NCI-H526 treated with DMSO at 0.1 percent for 48 hours (cell line): Measurements from ENCODE around the gene ITPK1.

Source experiments
- DNase-seq: peaks from one replicate; lab custom pipeline; 2025; lab: John Stamatoyannopoulos, UW

ITPK1 gene

GRCh38 chr14:93027810-93028723 lies 87.7 kb downstream of the ITPK1 start:
- DNase-seq: no peak

- no peak for DNase-seq
Observed at GRCh38 chr14:93026339-93026738, 89.4 kb downstream of the ITPK1 start.

GRCh38 chr14:93025055-93025454 lies 90.7 kb downstream of the ITPK1 start:
- no peak for DNase-seq

GRCh38 chr14:93024493-93024892 lies 91.2 kb downstream of the ITPK1 start:
- no peak for DNase-seq

GRCh38 chr14:93023802-93024434 lies 91.8 kb downstream of the ITPK1 start:
- DNase-seq: no peak

- no peak for DNase-seq
Observed at GRCh38 chr14:93023039-93023438, 92.7 kb downstream of the ITPK1 start.

GRCh38 chr14:93019970-93020369 lies 95.8 kb downstream of the ITPK1 start:
- no peak for DNase-seq

- no peak for DNase-seq
Observed at GRCh38 chr14:93019367-93019843, 96.3 kb downstream of the ITPK1 start.

- no peak for DNase-seq
Observed at GRCh38 chr14:93018366-93018765, 97.4 kb downstream of the ITPK1 start.

- DNase-seq: no peak
Observed at GRCh38 chr14:93017898-93018297, 97.8 kb downstream of the ITPK1 start.

- no peak for DNase-seq
Observed at GRCh38 chr14:93017301-93017797, 98.4 kb downstream of the ITPK1 start.

- no peak for DNase-seq
Observed at GRCh38 chr14:93016275-93016845, 99.4 kb downstream of the ITPK1 start.

- DNase-seq: no peak
Observed at GRCh38 chr14:93015505-93015904, 100.2 kb downstream of the ITPK1 start.

- no peak for DNase-seq
Observed at GRCh38 chr14:93015064-93015463, 100.7 kb downstream of the ITPK1 start.

GRCh38 chr14:93014058-93015023 lies 101.4 kb downstream of the ITPK1 start:
- no peak for DNase-seq

GRCh38 chr14:93012951-93013719 lies 102.6 kb downstream of the ITPK1 start:
- no peak for DNase-seq

- DNase-seq: no peak
Observed at GRCh38 chr14:93012506-93012905, 103.2 kb downstream of the ITPK1 start.

GRCh38 chr14:93011650-93012325 lies 103.9 kb downstream of the ITPK1 start:
- DNase-seq: no peak

GRCh38 chr14:93011141-93011529 lies 104.6 kb downstream of the ITPK1 start:
- DNase-seq: no peak

GRCh38 chr14:93010522-93011140 lies 105.1 kb downstream of the ITPK1 start:
- no peak for DNase-seq
